HepG2 (cell line): ENCODE results near the gene STYX. TPM values are rescaled to one million over a fixed set of nuclear protein-coding genes. Genes with fewer than 3 reads are reported as not detected.
A peak's percentile ranks its signal among the peaks of the same experiment; 100 is the strongest.

Experiments
- ATF7 ChIP-seq, 2 experiments: fragments of 450-650 bp in 1 of 2; sonication (generic) in 1 of 2; formaldehyde crosslinking in 1 of 2; IDR thresholded peaks; 2 replicates each; pipeline versions ENCODE4 v1.4.0 to v1.6.1; 2016 to 2020; ENCODE audit warnings: antibody characterized with exemption in 1 of 2, mild to moderate bottlenecking in 1 of 2, missing genetic modification reagents in 1 of 2
- GABPB1 ChIP-seq: IDR thresholded peaks from 2 replicates; pipeline ENCODE4 v1.6.1; 2016; ENCODE audit warnings: mild to moderate bottlenecking, missing genetic modification reagents, moderate library complexity, missing compliant biosample characterization
- HOXA9 ChIP-seq: sonication (generic); formaldehyde crosslinking; IDR thresholded peaks from 2 replicates; pipeline ENCODE4 v1.8.1; 2022; ENCODE audit warnings: missing genetic modification reagents, mild to moderate bottlenecking, moderate library complexity, borderline replicate concordance
- IRF9 ChIP-seq: sonication (generic); formaldehyde crosslinking; IDR thresholded peaks from 2 replicates; pipeline ENCODE4 v1.8.0; 2022; ENCODE audit warnings: missing genetic modification reagents, mild to moderate bottlenecking, borderline replicate concordance
- NFIC ChIP-seq: IDR thresholded peaks from 2 replicates; pipeline ENCODE4 v1.6.1; 2012; ENCODE audit warnings: mild to moderate bottlenecking, low read length, inconsistent platforms
- PATZ1 ChIP-seq: sonication (generic); formaldehyde crosslinking; IDR thresholded peaks from 2 replicates; pipeline ENCODE4 v1.4.0; 2020; ENCODE audit warnings: missing genetic modification reagents
- PHB2 ChIP-seq: fragments of 450-650 bp; IDR thresholded peaks from 2 replicates; pipeline ENCODE4 v1.6.1; 2018; ENCODE audit not compliant: partially characterized antibody
- SRY ChIP-seq: sonication (generic); formaldehyde crosslinking; IDR thresholded peaks from 2 replicates; pipeline ENCODE4 v1.8.0; 2022; ENCODE audit warnings: mild to moderate bottlenecking, missing genetic modification reagents
- U2AF2 ChIP-seq: fragments of 200-400 bp; formaldehyde crosslinking; IDR thresholded peaks from 2 replicates; pipeline ENCODE4 v1.6.1; 2017; ENCODE audit warnings: low read depth, mild to moderate bottlenecking, low read length
- ZNF431 ChIP-seq: sonication (generic); formaldehyde crosslinking; IDR thresholded peaks from 2 replicates; pipeline ENCODE4 v1.9.0; 2022; ENCODE audit warnings: missing genetic modification reagents, low read depth, mild to moderate bottlenecking, borderline replicate concordance
- ZNF547 ChIP-seq: sonication (generic); formaldehyde crosslinking; IDR thresholded peaks from 2 replicates; pipeline ENCODE4 v1.5.1; 2020; ENCODE audit warnings: mild to moderate bottlenecking, missing genetic modification reagents
- ZNF605 ChIP-seq: sonication (generic); formaldehyde crosslinking; IDR thresholded peaks from 2 replicates; pipeline ENCODE4 v1.8.0; 2022; ENCODE audit warnings: mild to moderate bottlenecking, missing genetic modification reagents
- ZNF616 ChIP-seq: sonication (generic); formaldehyde crosslinking; IDR thresholded peaks from 2 replicates; pipeline ENCODE4 v1.5.0; 2020; ENCODE audit warnings: low read depth, mild to moderate bottlenecking, missing genetic modification reagents
- ZNF749 ChIP-seq: sonication (generic); formaldehyde crosslinking; IDR thresholded peaks from 2 replicates; pipeline ENCODE4 v1.8.0; 2022; ENCODE audit warnings: mild to moderate bottlenecking, missing genetic modification reagents, moderate library complexity, borderline replicate concordance
- ZSCAN21 ChIP-seq: sonication (generic); formaldehyde crosslinking; IDR thresholded peaks from 2 replicates; pipeline ENCODE4 v1.8.0; 2022; ENCODE audit warnings: mild to moderate bottlenecking, missing genetic modification reagents, moderate library complexity, borderline replicate concordance
- ZSCAN31 ChIP-seq: sonication (generic); formaldehyde crosslinking; IDR thresholded peaks from 2 replicates; pipeline ENCODE4 v1.5.0; 2020; ENCODE audit warnings: low read depth, mild to moderate bottlenecking, missing genetic modification reagents
- polyA plus RNA-seq, 8 experiments: library from polyadenylated mRNA; depleted of rRNA in 3 of 8; stranded (reverse) in 7 of 8; unstranded in 1 of 8; fragments of >200 nt; fragmentation: Illumina TruSeq in 4 of 8; extraction: Trizol in 4 of 8; gene quantifications; 2 replicates each; pipeline versions ENCODE4 v1.2.1 to v1.2.3, GENCODE V29; 2011 to 2016; ENCODE audit warnings: low read depth in 4 of 8, missing spikeins in 1 of 8, mixed read lengths in 1 of 8; ENCODE audit not compliant: insufficient read depth in 1 of 8
- total RNA-seq, 5 experiments: library from RNA; depleted of rRNA; stranded (reverse); fragments of >200 nt; fragmentation: Illumina TruSeq; extraction: Trizol; gene quantifications; 2 replicates each; pipeline ENCODE4 v1.2.3, GENCODE V29; 2016; ENCODE audit warnings: low read depth in 1 of 5
- TF ChIP-seq, protein P1 (sequence below): sonication (generic); formaldehyde crosslinking; IDR thresholded peaks from 2 replicates; pipeline ENCODE4 v1.5.1; 2020; ENCODE audit warnings: mild to moderate bottlenecking, missing genetic modification reagents, moderate library complexity
- TF ChIP-seq, protein P2 (sequence below): sonication (generic); formaldehyde crosslinking; IDR thresholded peaks from 2 replicates; pipeline ENCODE4 v1.4.0; 2020; ENCODE audit warnings: missing genetic modification reagents
- TF ChIP-seq, protein P3 (sequence below): sonication (generic); formaldehyde crosslinking; IDR thresholded peaks from 2 replicates; pipeline ENCODE4 v1.4.0; 2020; ENCODE audit warnings: low read depth, missing genetic modification reagents

The STYX gene
- total and polyA plus RNA-seq, 2 of the 13 experiments (the other 11 are each of a cell fraction or from before 2014, with no cell fraction given), result 6.6 to 10.9 TPM

GRCh38 chr14:52729925-52730708, at the start of gene STYX (continued):
- TF ChIP-seq, protein P1, sequence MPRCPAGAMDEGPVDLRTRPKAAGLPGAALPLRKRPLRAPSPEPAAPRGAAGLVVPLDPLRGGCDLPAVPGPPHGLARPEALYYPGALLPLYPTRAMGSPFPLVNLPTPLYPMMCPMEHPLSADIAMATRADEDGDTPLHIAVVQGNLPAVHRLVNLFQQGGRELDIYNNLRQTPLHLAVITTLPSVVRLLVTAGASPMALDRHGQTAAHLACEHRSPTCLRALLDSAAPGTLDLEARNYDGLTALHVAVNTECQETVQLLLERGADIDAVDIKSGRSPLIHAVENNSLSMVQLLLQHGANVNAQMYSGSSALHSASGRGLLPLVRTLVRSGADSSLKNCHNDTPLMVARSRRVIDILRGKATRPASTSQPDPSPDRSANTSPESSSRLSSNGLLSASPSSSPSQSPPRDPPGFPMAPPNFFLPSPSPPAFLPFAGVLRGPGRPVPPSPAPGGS (CRISPR knock-in tag), result peak; percentile 54; the same call in 1 of the 2 replicates
- TF ChIP-seq IRF9 (CRISPR knock-in tag) (peak; percentile 61; the same call in 1 of the 2 replicates), ZSCAN21 (peak; percentile 56; the same call in 1 of the 2 replicates), ZNF749 (CRISPR knock-in tag) (peak; percentile 68; the same call in 1 of the 2 replicates), ZNF605 (CRISPR knock-in tag) (0 out of 2 replicates have a peak, but pooled peaks have one; percentile 61), SRY (peak; percentile 59; the same call in 1 of the 2 replicates), ZNF547 (0 out of 2 replicates have a peak, but pooled peaks have one; percentile 26), ZNF431 (peak; percentile 59; the same call in 1 of the 2 replicates), NFIC (no peak), ATF7 (IDR thresholded peaks at IDR 0.05) (no peak), ATF7 (CRISPR knock-in tag; IDR thresholded peaks at IDR 0.05) (no peak), HOXA9 (CRISPR knock-in tag) (no peak; the same call in 1 of the 2 replicates), PHB2 (no peak), ZSCAN31 (CRISPR knock-in tag) (peak; percentile 65; the same call in 1 of the 2 replicates), GABPB1 (CRISPR knock-in tag) (peak; percentile 83), ZNF616 (CRISPR knock-in tag) (0 out of 2 replicates have a peak, but pooled peaks have one; percentile 53), U2AF2 (no peak), PATZ1 (CRISPR knock-in tag) (peak; percentile 73; the same call in 1 of the 2 replicates)
- TF ChIP-seq, protein P2, sequence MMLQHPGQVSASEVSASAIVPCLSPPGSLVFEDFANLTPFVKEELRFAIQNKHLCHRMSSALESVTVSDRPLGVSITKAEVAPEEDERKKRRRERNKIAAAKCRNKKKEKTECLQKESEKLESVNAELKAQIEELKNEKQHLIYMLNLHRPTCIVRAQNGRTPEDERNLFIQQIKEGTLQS (CRISPR knock-in tag), result peak; percentile 20; the same call in 1 of the 2 replicates
- TF ChIP-seq, protein P3, sequence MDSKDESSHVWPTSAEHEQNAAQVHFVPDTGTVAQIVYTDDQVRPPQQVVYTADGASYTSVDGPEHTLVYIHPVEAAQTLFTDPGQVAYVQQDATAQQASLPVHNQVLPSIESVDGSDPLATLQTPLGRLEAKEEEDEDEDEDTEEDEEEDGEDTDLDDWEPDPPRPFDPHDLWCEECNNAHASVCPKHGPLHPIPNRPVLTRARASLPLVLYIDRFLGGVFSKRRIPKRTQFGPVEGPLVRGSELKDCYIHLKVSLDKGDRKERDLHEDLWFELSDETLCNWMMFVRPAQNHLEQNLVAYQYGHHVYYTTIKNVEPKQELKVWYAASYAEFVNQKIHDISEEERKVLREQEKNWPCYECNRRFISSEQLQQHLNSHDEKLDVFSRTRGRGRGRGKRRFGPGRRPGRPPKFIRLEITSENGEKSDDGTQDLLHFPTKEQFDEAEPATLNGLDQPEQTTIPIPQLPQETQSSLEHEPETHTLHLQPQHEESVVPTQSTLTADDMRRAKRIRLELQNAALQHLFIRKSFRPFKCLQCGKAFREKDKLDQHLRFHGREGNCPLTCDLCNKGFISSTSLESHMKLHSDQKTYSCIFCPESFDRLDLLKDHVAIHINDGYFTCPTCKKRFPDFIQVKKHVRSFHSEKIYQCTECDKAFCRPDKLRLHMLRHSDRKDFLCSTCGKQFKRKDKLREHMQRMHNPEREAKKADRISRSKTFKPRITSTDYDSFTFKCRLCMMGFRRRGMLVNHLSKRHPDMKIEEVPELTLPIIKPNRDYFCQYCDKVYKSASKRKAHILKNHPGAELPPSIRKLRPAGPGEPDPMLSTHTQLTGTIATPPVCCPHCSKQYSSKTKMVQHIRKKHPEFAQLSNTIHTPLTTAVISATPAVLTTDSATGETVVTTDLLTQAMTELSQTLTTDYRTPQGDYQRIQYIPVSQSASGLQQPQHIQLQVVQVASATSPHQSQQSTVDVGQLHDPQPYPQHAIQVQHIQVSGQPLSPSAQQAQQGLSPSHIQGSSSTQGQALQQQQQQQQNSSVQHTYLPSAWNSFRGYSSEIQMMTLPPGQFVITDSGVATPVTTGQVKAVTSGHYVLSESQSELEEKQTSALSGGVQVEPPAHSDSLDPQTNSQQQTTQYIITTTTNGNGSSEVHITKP (CRISPR knock-in tag), result peak; percentile 36; the same call in 1 of the 2 replicates
